NCI-H1694 (cell line): ENCODE data around the gene ZG16.
A peak's percentile ranks its signal among the peaks of the same experiment; 100 is the strongest.
"Not testable (repeated sequence)": the region's sequence is repeated elsewhere in the genome, so short reads cannot be mapped to it uniquely, and the experiment has no call there.

Experiments
- DNase-seq: peaks from one replicate; lab custom pipeline; 2025; lab: John Stamatoyannopoulos, UW

The ZG16 gene

DNA sequence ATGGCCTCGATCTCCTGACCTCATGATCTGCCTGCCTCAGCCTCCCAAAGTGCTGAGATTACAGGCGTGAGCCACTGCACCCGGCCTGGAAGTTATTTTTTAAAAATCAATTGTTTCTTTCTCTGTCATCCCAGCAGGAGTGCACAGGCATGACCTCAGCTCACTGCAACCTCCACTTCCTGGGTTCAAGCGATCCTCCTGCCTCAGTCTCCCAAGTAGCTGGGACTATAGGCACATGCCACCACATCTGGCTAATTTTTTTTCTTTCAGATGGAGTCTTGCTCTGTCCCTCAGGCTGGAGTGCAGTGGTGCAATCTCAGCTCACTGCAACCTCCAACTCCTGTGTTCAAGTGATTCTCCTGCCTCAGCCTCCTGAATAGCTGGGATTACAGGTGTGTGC is 9.1 kb downstream of the ZG16 start:
- DNase-seq, result not testable (repeated sequence)

DNA sequence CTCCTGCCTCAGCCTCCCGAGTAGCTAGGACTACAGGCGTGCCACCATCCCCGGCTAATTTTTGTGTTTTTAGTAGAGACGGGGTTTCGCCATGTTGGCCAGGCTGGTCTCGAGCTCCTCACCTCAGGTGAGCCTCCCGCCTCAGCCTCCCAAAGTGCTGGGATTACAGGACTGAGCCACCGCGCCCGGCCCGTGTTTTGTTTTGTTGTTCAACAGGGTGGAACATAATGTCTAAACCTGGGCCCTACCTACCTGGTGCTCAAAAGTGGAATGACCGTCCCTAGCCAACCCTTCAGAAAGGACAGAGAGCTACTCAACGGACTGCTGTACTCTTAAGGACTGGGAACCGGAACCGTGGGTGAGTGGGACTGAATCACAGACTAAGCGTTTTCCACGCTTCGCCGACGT is 11.7 kb downstream of the ZG16 start:
- DNase-seq, result no peak

DNA sequence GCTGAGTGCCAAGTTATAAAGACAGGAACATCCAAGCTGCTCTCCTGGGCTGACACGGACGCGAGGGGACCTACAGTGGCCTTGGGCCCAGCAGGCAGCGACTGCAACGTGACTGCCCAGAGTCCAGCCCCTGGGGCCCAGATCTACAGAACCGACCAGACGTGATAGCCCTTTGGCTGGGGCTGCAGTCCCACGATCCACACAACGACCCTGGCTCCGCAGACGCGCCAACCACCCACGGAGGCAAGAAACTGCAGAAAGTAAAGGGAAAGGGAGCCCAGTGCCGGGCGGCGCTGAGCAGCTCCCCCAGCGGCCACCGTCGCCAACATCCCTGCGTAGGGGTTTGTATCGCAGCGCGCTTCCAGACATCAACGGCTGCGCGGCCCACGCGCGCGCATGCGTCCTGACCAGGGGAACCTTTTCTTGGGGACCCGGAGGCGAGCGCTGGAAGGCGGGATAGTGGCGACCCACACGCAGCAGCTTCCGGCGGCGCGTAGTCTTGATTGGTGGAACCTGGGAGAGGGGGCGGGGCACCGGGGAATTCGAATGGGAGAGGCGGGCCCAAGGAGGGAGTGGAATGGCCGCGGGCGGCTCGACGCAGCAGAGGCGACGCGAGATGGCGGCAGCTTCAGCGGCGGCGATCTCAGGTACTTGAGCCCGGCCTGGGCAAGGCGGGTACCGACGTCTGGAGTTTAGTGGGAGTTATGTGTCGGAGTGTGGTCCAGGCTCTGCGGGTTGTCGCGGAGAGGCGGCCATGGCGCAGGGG is 12.3 kb downstream of the ZG16 start, which contains the start of gene KIF22:
Gene KIF22, plus strand, starts transcription at position 569 of the 766 bp plus-strand sequence. Its CDS starts 9 bp downstream, at position 578.
- DNase-seq, result peak; percentile 96

- DNase-seq, result no peak
Measured at GRCh38 chr16:29790949-29791844, 13.1 kb downstream of the ZG16 start.

DNA sequence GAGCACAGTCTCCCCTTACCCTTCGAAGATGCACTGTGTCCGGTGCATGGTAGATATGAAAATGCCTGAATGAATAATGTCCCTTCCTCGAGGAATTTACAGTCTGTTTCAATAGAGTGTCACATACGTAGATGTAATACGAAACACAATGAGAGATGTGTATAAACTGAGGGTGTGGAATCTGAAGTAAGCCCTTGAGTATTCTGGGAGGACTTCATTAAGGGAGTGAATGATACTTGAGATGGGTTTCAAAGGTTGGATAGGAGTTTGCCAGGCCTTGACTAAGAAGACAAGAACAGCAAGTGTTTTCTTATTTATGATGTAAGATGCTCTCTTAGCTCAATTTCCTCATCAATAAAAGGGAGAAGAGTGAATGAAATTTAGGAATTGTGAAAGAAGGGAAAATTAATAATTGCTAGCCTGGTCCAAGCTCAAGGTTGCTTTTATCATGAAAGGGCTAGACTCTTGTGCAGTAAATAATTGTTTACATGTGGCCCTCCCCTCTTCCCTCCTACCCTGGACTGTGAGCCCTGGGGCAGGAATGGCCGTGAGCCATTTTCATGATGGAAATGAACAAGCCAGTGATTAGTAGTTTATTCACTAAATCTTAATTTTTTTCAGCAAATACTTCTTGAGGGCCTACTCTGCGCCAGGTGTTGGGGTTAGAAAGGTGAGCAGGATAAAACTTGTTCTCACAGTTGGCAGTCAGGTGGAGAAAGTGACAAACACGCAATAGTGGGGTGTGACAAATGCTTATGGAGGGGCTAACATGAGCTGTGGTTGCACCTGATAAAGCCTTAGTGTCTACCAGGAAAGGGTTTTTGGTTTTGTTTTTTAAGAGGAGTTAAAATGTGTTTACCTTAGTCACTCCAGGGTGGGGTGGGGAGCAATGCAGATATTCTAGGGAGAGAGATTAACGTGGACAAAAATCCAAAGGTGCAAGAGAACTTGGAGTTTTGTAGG is 14.1 kb downstream of the ZG16 start:
- DNase-seq, result no peak

DNA sequence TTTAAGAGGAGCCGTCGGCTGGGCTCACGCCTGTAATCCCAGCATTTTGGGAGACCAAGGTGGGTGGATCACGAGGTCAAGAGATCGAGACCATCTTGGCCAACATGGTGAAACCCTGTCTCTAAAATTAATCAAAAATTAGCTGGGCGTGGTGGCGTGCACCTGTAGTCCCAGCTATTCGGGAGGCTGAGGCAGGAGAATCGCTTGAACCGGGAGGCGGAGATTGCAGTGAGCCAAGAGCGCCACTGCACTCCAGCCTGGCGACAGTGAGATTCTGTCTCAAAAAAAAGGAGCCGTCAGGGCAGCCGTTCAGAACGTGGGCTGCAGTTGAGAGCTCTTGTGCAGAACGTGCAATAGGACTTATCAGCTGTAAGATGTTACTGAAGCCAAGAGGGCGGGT is 15.1 kb downstream of the ZG16 start:
- DNase-seq, result not testable (repeated sequence)

GRCh38 chr16:29794231-29794710 is 16.2 kb downstream of the ZG16 start:
- no peak for DNase-seq

- DNase-seq, result no peak
Measured at GRCh38 chr16:29802416-29802935, 24.4 kb downstream of the ZG16 start.

DNA sequence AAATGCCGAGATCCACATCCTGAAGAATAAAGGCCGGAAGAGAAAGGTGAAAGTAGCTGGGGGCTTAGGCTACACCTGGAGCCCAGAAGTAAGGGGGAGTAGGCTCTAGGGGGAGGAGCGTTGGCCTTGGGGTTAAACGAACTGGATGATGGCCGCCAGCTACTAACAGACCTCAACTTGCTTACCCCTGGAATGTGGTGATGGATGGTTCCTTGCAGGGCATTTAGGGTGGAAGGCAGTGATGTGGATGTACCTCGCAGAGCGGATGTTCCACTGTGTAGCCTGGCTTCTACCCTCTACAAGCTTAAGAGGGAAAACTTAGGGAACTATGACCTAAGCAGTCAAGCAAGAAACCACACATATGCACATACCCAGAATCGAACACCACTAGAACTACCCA is 26.0 kb downstream of the ZG16 start:
- no peak for DNase-seq

- DNase-seq, result peak; percentile 48
Measured at GRCh38 chr16:29804455-29805231, 26.6 kb downstream of the ZG16 start.

DNA sequence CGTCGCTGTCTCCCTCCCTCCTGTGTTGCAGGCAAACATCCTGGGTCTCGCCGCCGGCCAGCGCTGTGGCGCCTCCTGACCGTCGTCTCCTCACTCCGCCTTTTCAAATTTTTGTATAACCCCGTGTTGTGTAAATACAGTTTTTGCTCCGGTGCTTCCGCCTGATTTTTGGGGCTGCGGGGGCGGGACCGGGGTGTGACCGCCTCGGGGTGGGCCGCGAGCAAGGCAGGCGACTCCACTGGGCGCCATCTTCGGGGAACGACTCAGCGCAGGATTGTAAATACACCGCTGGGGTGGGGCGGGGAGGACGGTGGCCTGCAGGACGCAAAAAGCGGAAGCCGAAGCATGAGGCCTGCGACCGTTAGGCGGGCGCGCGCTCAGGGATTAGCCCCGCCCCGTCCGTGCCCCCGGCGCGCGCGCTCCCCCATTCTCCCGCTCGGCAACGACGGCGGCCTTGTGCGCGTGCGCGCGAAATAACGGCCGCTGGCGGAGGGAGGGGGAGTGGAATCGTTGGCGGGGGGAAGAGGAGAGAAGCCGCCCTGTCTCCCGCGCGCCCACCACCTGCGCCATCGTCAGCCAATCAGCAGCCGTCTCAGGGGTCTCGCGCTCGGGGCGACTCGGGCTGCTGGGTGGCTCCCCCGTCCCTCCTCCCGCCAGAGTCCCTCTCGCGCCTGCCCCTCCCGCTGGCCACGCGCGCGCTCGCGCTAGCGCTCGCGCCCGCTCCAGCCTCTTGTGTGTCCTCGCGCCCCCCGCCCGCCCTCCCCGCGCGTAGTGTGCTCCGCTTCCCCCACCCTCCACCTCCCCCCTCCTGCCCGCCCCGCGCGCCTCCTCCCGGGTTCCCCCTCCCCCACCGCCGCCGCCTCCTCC is 27.4 kb downstream of the ZG16 start:
- DNase-seq, result peak; percentile 95

GRCh38 chr16:29806099-29806579 is 28.1 kb downstream of the ZG16 start, which contains the start of gene MAZ:
Gene MAZ, plus strand, starts transcription at chr16:29806529. Its CDS starts 173 bp downstream, at chr16:29806702.
- peak; percentile 74 for DNase-seq

DNA sequence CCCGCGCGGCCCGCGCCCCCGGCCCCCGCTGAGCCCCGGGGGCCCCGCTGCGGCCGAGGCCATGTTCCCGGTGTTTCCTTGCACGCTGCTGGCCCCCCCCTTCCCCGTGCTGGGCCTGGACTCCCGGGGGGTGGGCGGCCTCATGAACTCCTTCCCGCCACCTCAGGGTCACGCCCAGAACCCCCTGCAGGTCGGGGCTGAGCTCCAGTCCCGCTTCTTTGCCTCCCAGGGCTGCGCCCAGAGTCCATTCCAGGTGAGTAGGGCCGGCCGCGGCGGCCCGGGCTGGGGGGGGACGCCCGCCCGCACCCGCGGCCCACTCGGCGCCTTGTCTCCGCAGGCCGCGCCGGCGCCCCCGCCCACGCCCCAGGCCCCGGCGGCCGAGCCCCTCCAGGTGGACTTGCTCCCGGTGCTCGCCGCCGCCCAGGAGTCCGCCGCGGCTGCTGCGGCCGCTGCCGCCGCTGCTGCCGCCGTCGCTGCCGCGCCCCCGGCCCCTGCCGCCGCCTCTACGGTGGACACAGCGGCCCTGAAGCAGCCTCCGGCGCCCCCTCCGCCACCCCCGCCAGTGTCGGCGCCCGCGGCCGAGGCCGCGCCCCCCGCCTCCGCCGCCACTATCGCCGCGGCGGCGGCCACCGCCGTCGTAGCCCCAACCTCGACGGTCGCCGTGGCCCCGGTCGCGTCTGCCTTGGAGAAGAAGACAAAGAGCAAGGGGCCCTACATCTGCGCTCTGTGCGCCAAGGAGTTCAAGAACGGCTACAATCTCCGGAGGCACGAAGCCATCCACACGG is 28.8 kb downstream of the ZG16 start:
- no peak for DNase-seq

GRCh38 chr16:29807426-29808218 is 29.6 kb downstream of the ZG16 start:
- DNase-seq, result peak; percentile 75

DNA sequence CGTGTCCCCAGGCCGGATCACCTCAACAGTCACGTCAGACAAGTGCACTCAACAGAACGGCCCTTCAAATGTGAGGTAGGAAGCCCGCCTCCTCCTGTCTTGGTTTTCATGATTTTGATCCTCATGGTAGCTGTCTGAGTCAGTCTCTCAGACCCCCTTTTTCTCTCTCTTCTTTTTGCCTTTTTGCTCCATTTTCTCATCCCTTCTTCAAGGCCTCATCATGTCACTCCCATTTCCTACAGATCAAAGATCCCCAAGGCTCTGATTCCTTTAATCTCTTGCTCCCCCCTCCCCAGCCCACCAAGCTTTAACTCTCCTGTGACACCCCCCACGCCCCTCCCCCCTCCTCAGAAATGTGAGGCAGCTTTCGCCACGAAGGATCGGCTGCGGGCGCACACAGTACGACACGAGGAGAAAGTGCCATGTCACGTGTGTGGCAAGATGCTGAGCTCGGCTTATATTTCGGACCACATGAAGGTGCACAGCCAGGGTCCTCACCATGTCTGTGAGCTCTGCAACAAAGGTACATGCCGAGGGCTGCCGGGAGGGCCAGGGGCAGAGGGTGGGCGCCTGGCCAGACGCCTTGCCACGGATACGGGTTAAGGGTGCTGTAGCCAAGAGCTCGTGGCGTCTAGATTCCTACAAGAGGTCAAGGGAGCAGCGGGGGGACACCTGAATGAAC is 30.3 kb downstream of the ZG16 start:
- no peak for DNase-seq

- DNase-seq, result no peak
Measured at GRCh38 chr16:29809031-29809747, 31.1 kb downstream of the ZG16 start.
